WERI-Rb-1 (cell line): Measurements from ENCODE around the gene ERCC3.
"Not testable (repeated sequence)": the region's sequence is repeated elsewhere in the genome, so short reads cannot be mapped to it uniquely, and the experiment has no call there.

Source experiments
- DNase-seq: peaks from one replicate; pipeline ENCODE4 v3.0.0-alpha.2; 2020
- H3K27ac ChIP-seq: fragments of 250-450 bp; sonication (Bioruptor Pico); 2 replicates; pipeline ENCODE4 v1.5.1; 2020; ENCODE audit warnings: mild to moderate bottlenecking, moderate library complexity
- H3K27me3 ChIP-seq: fragments of 250-450 bp; sonication (Bioruptor Pico); 2 replicates; pipeline ENCODE4 v1.5.1; 2021; ENCODE audit warnings: mild to moderate bottlenecking, low read depth, moderate library complexity; ENCODE audit not compliant: insufficient read depth, severe bottlenecking
- H3K36me3 ChIP-seq: fragments of 250-450 bp; sonication (Bioruptor Pico); 2 replicates; pipeline ENCODE4 v1.5.1; 2020; ENCODE audit warnings: mild to moderate bottlenecking, moderate library complexity
- H3K4me3 ChIP-seq: 2 replicates; pipeline ENCODE4 v1.5.1; 2011; ENCODE audit warnings: low read depth, mild to moderate bottlenecking, control low read depth, low read length
- H3K9me3 ChIP-seq: fragments of 250-450 bp; sonication (Bioruptor Pico); 2 replicates; pipeline ENCODE4 v1.5.1; 2021; ENCODE audit warnings: mild to moderate bottlenecking, moderate library complexity; ENCODE audit not compliant: severe bottlenecking
- CTCF ChIP-seq: IDR thresholded peaks from 2 replicates; pipeline ENCODE4 v1.5.1; 2011; ENCODE audit warnings: low read depth, mild to moderate bottlenecking, control low read depth, inconsistent platforms, low read length

The ERCC3 gene

GRCh38 chr2:127225186-127225960 lies 68.6 kb downstream of the ERCC3 start:
- Histone ChIP-seq H3K9me3 (peaks cover 3% of the 10 kb centered on the region), H3K27ac (no peak overlapping the region), H3K4me3 (peak overlapping the region; percentile 34), H3K36me3 (no peaks in the 10 kb centered on the region), H3K27me3 (no peaks in the 10 kb centered on the region)
- no peak for TF ChIP-seq CTCF
- DNase-seq: no peak

- H3K27ac ChIP-seq, H3K27me3 ChIP-seq, H3K9me3 ChIP-seq, H3K4me3 ChIP-seq, H3K36me3 ChIP-seq, DNase-seq: not testable (repeated sequence)
Observed at GRCh38 chr2:127224135-127224534, 69.8 kb downstream of the ERCC3 start.

- Histone ChIP-seq H3K9me3 (no peaks in the 10 kb centered on the region), H3K27ac (no peak overlapping the region), H3K4me3 (peak overlapping the region; percentile 68), H3K36me3 (no peaks in the 10 kb centered on the region), H3K27me3 (no peaks in the 10 kb centered on the region)
- DNase-seq: no peak
- TF ChIP-seq CTCF: no peak
Observed at GRCh38 chr2:127220768-127221527, 73.0 kb downstream of the ERCC3 start.

GRCh38 chr2:127220102-127220767 lies 73.7 kb downstream of the ERCC3 start, which contains the start of gene CYP27C1:
TSS of gene CYP27C1 (minus strand) at chr2:127220299. CDS start at chr2:127220270, 29 bp downstream.
- no peaks in the 10 kb centered on the region for H3K27me3 ChIP-seq

GRCh38 chr2:127219171-127220070 lies 74.5 kb downstream of the ERCC3 start:
- peak; percentile 57 for DNase-seq
- H3K27me3 ChIP-seq: no peaks in the 10 kb centered on the region
- H3K9me3 ChIP-seq: no peaks in the 10 kb centered on the region
- peak overlapping the region; percentile 68 for H3K4me3 ChIP-seq
- no peaks in the 10 kb centered on the region for H3K36me3 ChIP-seq
- TF ChIP-seq CTCF: no peak
- peak overlapping the region; percentile 81 for H3K27ac ChIP-seq

More at GRCh38 chr2:127220102-127220767, 73.7 kb downstream of the ERCC3 start, which contains the start of gene CYP27C1:
- H3K27ac ChIP-seq: peak within 1 kb of the TSS; percentile 81
- peak within 1 kb of the TSS; percentile 68 for H3K4me3 ChIP-seq
- H3K9me3 ChIP-seq: no peaks in the 10 kb centered on the region
- H3K36me3 ChIP-seq: no peaks in the 10 kb centered on the region
- peak; percentile 28 for DNase-seq
- no peak for TF ChIP-seq CTCF
